A549 treated with RU486 at 1 μM for 4 hours (cell line): ENCODE results near the gene MAOA. TPM values are rescaled to one million over a fixed set of nuclear protein-coding genes. Genes with fewer than 3 reads are reported as not detected.

Experiments used
- total RNA-seq: library from RNA; stranded (reverse); fragments of 200-300 nt; extraction: Qiagen RNA extraction; gene quantifications from 5 replicates; pipeline ENCODE4 v1.2.3, GENCODE V29; 2022; ENCODE audit warnings: low read depth

MAOA gene
- total RNA-seq: 0.15 to 0.20 TPM (median 0.16 TPM) in 5 replicates

GRCh38 chrX:43656005-43656494, at the start of gene MAOA:
Gene MAOA, plus strand, starts transcription at chrX:43656299. Its CDS starts 43 bp downstream, at chrX:43656342.

Other genes starting within 250 kb of the MAOA start
- 0.09 to 0.34 TPM (median 0.16 TPM) in 5 replicates for gene MAOB, start 226.2 kb downstream of the MAOA start, total RNA-seq